ENCODE measurements around the gene SLC26A2. TPM values are rescaled to one million over a fixed set of nuclear protein-coding genes. Genes with fewer than 3 reads are reported as not detected.

SLC26A2 gene
- total RNA-seq, 1 donor from 2014 or later = 12.6 TPM

- Mint-ChIP-seq H3K4me3 (ENCODE audit: low read depth) (no peak overlapping the region), H3K27ac (no peak overlapping the region), H3K4me1 (ENCODE audit: low read depth) (no peaks in the 10 kb centered on the region), H3K27me3 (no peaks in the 10 kb centered on the region), H3K36me3 (ENCODE audit: insufficient read depth) (peaks cover 49% of the 10 kb centered on the region), H3K9me3 (ENCODE audit: low read depth) (peaks cover 7% of the 10 kb centered on the region)
- DNase-seq (ENCODE audit: low spot score, unreplicated experiment) = no peak
- no peak for TF ChIP-seq CTCF (IDR thresholded peaks at IDR 0.05; ENCODE audit: unreplicated experiment)
These were observed 53.4 kb downstream of the SLC26A2 start for GRCh38 chr5:150013931-150014330.

- peaks cover 50% of the 10 kb centered on the region for H3K36me3 Mint-ChIP-seq (ENCODE audit: insufficient read depth)
- no peak overlapping the region for H3K27ac Mint-ChIP-seq
- H3K9me3 Mint-ChIP-seq (ENCODE audit: low read depth) = peaks cover 7% of the 10 kb centered on the region
- DNase-seq (ENCODE audit: low spot score, unreplicated experiment) = no peak
- H3K27me3 Mint-ChIP-seq = no peaks in the 10 kb centered on the region
- no peaks in the 10 kb centered on the region for H3K4me1 Mint-ChIP-seq (ENCODE audit: low read depth)
- no peak for TF ChIP-seq CTCF (IDR thresholded peaks at IDR 0.05; ENCODE audit: unreplicated experiment)
- H3K4me3 Mint-ChIP-seq (ENCODE audit: low read depth) = no peak overlapping the region
These were observed 53.9 kb downstream of the SLC26A2 start for GRCh38 chr5:150014456-150014855.

GRCh38 chr5:150015415-150015814 is 54.9 kb downstream of the SLC26A2 start:
- Mint-ChIP-seq H3K4me1 (ENCODE audit: low read depth) (no peaks in the 10 kb centered on the region), H3K27me3 (no peaks in the 10 kb centered on the region), H3K9me3 (ENCODE audit: low read depth) (peaks cover 7% of the 10 kb centered on the region), H3K27ac (no peak overlapping the region), H3K36me3 (ENCODE audit: insufficient read depth) (peaks cover 52% of the 10 kb centered on the region), H3K4me3 (ENCODE audit: low read depth) (no peak overlapping the region)
- no peak for TF ChIP-seq CTCF (IDR thresholded peaks at IDR 0.05; ENCODE audit: unreplicated experiment)
- DNase-seq (ENCODE audit: low spot score, unreplicated experiment) = no peak

GRCh38 chr5:150016537-150016936 is 56.0 kb downstream of the SLC26A2 start:
- DNase-seq (ENCODE audit: low spot score, unreplicated experiment) = no peak
- H3K4me1 Mint-ChIP-seq (ENCODE audit: low read depth) = no peaks in the 10 kb centered on the region
- TF ChIP-seq CTCF (IDR thresholded peaks at IDR 0.05; ENCODE audit: unreplicated experiment) = no peak
- no peak overlapping the region for H3K27ac Mint-ChIP-seq
- H3K9me3 Mint-ChIP-seq (ENCODE audit: low read depth) = peaks cover 7% of the 10 kb centered on the region
- no peak overlapping the region for H3K4me3 Mint-ChIP-seq (ENCODE audit: low read depth)
- peaks cover 48% of the 10 kb centered on the region for H3K36me3 Mint-ChIP-seq (ENCODE audit: insufficient read depth)
- no peaks in the 10 kb centered on the region for H3K27me3 Mint-ChIP-seq

GRCh38 chr5:150017226-150018005 is 56.9 kb downstream of the SLC26A2 start:
- Mint-ChIP-seq H3K4me3 (ENCODE audit: low read depth) (no peak overlapping the region), H3K36me3 (ENCODE audit: insufficient read depth) (peaks cover 49% of the 10 kb centered on the region), H3K27me3 (no peaks in the 10 kb centered on the region), H3K4me1 (ENCODE audit: low read depth) (no peaks in the 10 kb centered on the region), H3K27ac (no peak overlapping the region), H3K9me3 (ENCODE audit: low read depth) (peaks cover 7% of the 10 kb centered on the region)
- DNase-seq (ENCODE audit: low spot score, unreplicated experiment) = no peak
- no peak for TF ChIP-seq CTCF (IDR thresholded peaks at IDR 0.05; ENCODE audit: unreplicated experiment)

Measured in progenitor cell of endocrine pancreas (in vitro differentiated cells).